Esophagus mucosa (tissue), 1 donor: ENCODE measurements around the gene OR52E2. TPM values are rescaled to one million over a fixed set of nuclear protein-coding genes. Genes with fewer than 3 reads are reported as not detected.

Experiments
- ATAC-seq: fragments of 200-7000 bp; cut with Tn5 transposase; one replicate; pipeline ENCODE4 v1.9.1; 2020
- total RNA-seq: library from RNA; stranded (reverse); gene quantifications from one replicate; pipeline ENCODE4 v1.2.4, GENCODE V29; 2023
- donor health status: DM: yes; HTN: yes; CAD: no.

Gene OR52E2
- total RNA-seq, 1 donor from 2014 or later, result not detected

DNA sequence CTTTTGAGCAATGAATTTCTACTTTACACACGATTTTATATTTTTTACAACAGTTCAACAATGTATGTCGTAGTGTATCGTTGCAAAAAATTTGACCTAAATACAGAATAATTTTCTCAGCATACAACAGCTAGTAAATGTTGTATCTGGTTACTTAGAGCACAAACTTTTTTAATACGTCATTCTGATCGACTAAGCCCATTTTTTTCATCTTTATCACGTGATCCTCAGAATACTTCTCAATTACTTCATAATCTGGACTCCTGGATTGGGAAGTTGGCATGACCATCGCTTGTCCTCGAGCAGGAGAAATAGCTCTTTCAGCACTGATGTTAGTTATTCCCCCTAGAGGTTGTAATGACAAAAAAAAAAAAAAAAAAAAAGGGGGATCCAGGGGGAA is 48.2 kb downstream of the OR52E2 start:
- ATAC-seq, result no peak

Other genes with a start within 250 kb of the OR52E2 start
- gene OR51F2, start 238.3 kb downstream of the OR52E2 start, total RNA-seq, result not detected
- gene OR51S1, start 210.4 kb downstream of the OR52E2 start, total RNA-seq, result not detected
- not detected for gene OR51T1, start 177.7 kb downstream of the OR52E2 start, total RNA-seq
- gene OR51A7, start 155.8 kb downstream of the OR52E2 start, total RNA-seq, result not detected
- not detected for gene OR51G2, start 140.3 kb downstream of the OR52E2 start, total RNA-seq
- not detected for gene OR51G1, start 135.3 kb downstream of the OR52E2 start, total RNA-seq
- gene OR51A4, start 112.0 kb downstream of the OR52E2 start, total RNA-seq, result not detected
- not detected for gene OR51A2, start 103.9 kb downstream of the OR52E2 start, total RNA-seq
- not detected for gene OR51L1, start 64.8 kb downstream of the OR52E2 start, total RNA-seq
- gene OR52J3, start 13.1 kb downstream of the OR52E2 start, total RNA-seq, result not detected
- not detected for gene OR52E1, start 9.9 kb upstream of the OR52E2 start, total RNA-seq
- not detected for gene OR52A5, start 78.7 kb upstream of the OR52E2 start, total RNA-seq
- gene OR52A1, start 95.1 kb upstream of the OR52E2 start, total RNA-seq, result not detected
- not detected for gene OR51V1, start 141.1 kb upstream of the OR52E2 start, total RNA-seq
- 20.2 TPM for gene HBB, start 167.4 kb upstream of the OR52E2 start, total RNA-seq
- gene HBD, start 174.9 kb upstream of the OR52E2 start, total RNA-seq, result not detected
- gene HBG1, start 190.2 kb upstream of the OR52E2 start, total RNA-seq, result not detected
- not detected for gene HBG2, start 195.2 kb upstream of the OR52E2 start, total RNA-seq
- not detected for gene HBE1, start 210.3 kb upstream of the OR52E2 start, total RNA-seq
- gene OR51B4, start 242.3 kb upstream of the OR52E2 start, total RNA-seq, result not detected